HepG2 (cell line): ENCODE data around the gene INHBC. TPM values are rescaled to one million over a fixed set of nuclear protein-coding genes. Genes with fewer than 3 reads are reported as not detected.

Source experiments
- ATAC-seq: fragments of 200-7000 bp; cut with Tn5 transposase; 3 replicates; pipeline ENCODE4 v1.9.1; 2020; ENCODE audit warnings: mild to moderate bottlenecking, moderate library complexity
- BruUV-seq: library from RNA; stranded (reverse); fragments of 400-500 nt; replicated peaks from 2 replicates; lab custom pipeline; 2021; lab: Mats Ljungman, UMichigan
- CTCF ChIA-PET: fragments of 300-600 bp; formaldehyde crosslinking; extraction: SDS; loops from one replicate; lab custom pipeline; 2021; ENCODE audit warnings: low total read pairs, inconsistent platforms, low intra/inter-chr PET ratio; lab: Yijun Ruan, JAX
- POLR2A ChIA-PET: fragments of 350-600 bp; sonication (Branson Sonifier 250); formaldehyde crosslinking; loops from one replicate; lab custom pipeline; 2020; ENCODE audit warnings: antibody characterized with exemption, inconsistent platforms; lab: Yijun Ruan, JAX
- DNase-seq: peaks from one replicate; pipeline ENCODE4 v3.0.0-alpha.2; 2015; ENCODE audit warnings: low spot score
- FAIRE-seq: peaks from 3 replicates; lab custom pipeline; 2011; peaks lifted over from hg19 to GRCh38; lab: Jason Lieb, UNC
- H2AFZ ChIP-seq: one replicate; pipeline ENCODE4 v1.6.1; 2011; ENCODE audit warnings: low read length, inconsistent platforms
- H3K27ac ChIP-seq: fragments of 300-600 bp; 3 replicates; pipeline ENCODE4 v1.8.0; 2011; ENCODE audit warnings: mixed run types, mild to moderate bottlenecking, mixed read lengths, low read length, inconsistent platforms; ENCODE audit not compliant: insufficient read depth; ENCODE audit errors: extremely low read length
- H3K27me3 ChIP-seq, 2 experiments: fragments of 200-600 bp in 1 of 2; 2 replicates in 1 of 2; 3 replicates in 1 of 2; pipeline versions ENCODE4 v1.6.0 to v1.8.0; 2011; ENCODE audit warnings: low read length in 2 of 2, mild to moderate bottlenecking in 2 of 2, moderate library complexity in 2 of 2, inconsistent platforms in 1 of 2; ENCODE audit not compliant: insufficient read depth in 2 of 2, control insufficient read depth in 1 of 2
- H3K36me3 ChIP-seq, 2 experiments: fragments of 200-600 bp in 1 of 2; replicated peaks in 1 of 2; 2 replicates in 1 of 2; 3 replicates in 1 of 2; pipeline versions ENCODE4 v1.5.1 to v1.8.0; 2011; ENCODE audit warnings: low read length in 2 of 2, inconsistent platforms in 1 of 2; ENCODE audit not compliant: insufficient read depth in 2 of 2, control insufficient read depth in 1 of 2
- H3K4me1 ChIP-seq: 2 replicates; pipeline ENCODE4 v1.5.1; 2012; ENCODE audit warnings: low read length, inconsistent platforms; ENCODE audit not compliant: insufficient read depth
- H3K4me2 ChIP-seq: 2 replicates; pipeline ENCODE4 v1.6.0; 2011; ENCODE audit warnings: low read depth, low read length, inconsistent platforms
- H3K4me3 ChIP-seq, 3 experiments: fragments of 200-600 bp in 1 of 3; sonication (generic), shearing (Covaris generic) in 1 of 3; replicated peaks in 1 of 3; 2 replicates each; pipeline ENCODE4 v1.5.1; 2011 to 2016; ENCODE audit warnings: low read length in 3 of 3, inconsistent platforms in 2 of 3, low read depth in 2 of 3, mild to moderate bottlenecking in 2 of 3, control low read depth in 1 of 3, mixed read lengths in 1 of 3; ENCODE audit not compliant: insufficient read depth in 1 of 3
- H3K79me2 ChIP-seq: one replicate; pipeline ENCODE4 v1.6.1; 2011; ENCODE audit warnings: low read length, inconsistent platforms; ENCODE audit not compliant: insufficient read depth
- H3K9ac ChIP-seq: 2 replicates; pipeline ENCODE4 v1.6.0; 2011; ENCODE audit warnings: mild to moderate bottlenecking, low read depth, low read length, inconsistent platforms; ENCODE audit not compliant: insufficient read depth
- H3K9me3 ChIP-seq: 2 replicates; pipeline ENCODE4 v1.5.1; 2012; ENCODE audit warnings: mild to moderate bottlenecking, low read length
- H4K20me1 ChIP-seq: 2 replicates; pipeline ENCODE4 v1.6.0; 2011; ENCODE audit warnings: inconsistent platforms, mild to moderate bottlenecking, low read length, moderate library complexity; ENCODE audit not compliant: insufficient read depth
- MXD3 ChIP-seq: IDR thresholded peaks from 2 replicates; pipeline ENCODE4 v1.6.1; 2016; ENCODE audit warnings: mild to moderate bottlenecking, missing biosample characterization, missing genetic modification reagents
- NONO ChIP-seq, 2 experiments: fragments of 450-650 bp in 1 of 2; sonication (generic) in 1 of 2; formaldehyde crosslinking in 1 of 2; IDR thresholded peaks in 1 of 2; conservative IDR thresholded peaks in 1 of 2; 2 replicates each; pipeline versions ENCODE4 v1.6.1 to v1.8.0; 2017 to 2022; ENCODE audit warnings: mild to moderate bottlenecking in 1 of 2, missing genetic modification reagents in 1 of 2, moderate library complexity in 1 of 2
- PITX1 ChIP-seq: sonication (generic); formaldehyde crosslinking; IDR thresholded peaks from 2 replicates; pipeline ENCODE4 v1.5.1; 2020; ENCODE audit warnings: mild to moderate bottlenecking, missing genetic modification reagents
- SYNCRIP ChIP-seq: fragments of 200-400 bp; formaldehyde crosslinking; IDR thresholded peaks from 2 replicates; pipeline ENCODE4 v1.6.1; 2018; ENCODE audit warnings: mild to moderate bottlenecking, low read depth, low read length; ENCODE audit not compliant: insufficient read depth
- ZKSCAN8 ChIP-seq: IDR thresholded peaks from 2 replicates; pipeline ENCODE4 v1.6.1; 2016; ENCODE audit warnings: borderline replicate concordance, missing genetic modification reagents, missing compliant biosample characterization
- WGBS: methylation state at CpG from one replicate; pipeline ENCODE4 v1.1.6; 2017; ENCODE audit warnings: low lambda C conversion rate; 5-methylcytosine and 5-hydroxymethylcytosine counted together
- in situ Hi-C: cut with HindIII; loops from 2 replicates; pipeline ENCODE4 v1.10.0; 2017; ENCODE audit warnings: low pct_unique_long_range_greater_than_20kb; ENCODE audit not compliant: extremely low pct_ligation_motif_present
- intact Hi-C: fragments of 100-400 bp; cut with micrococcal nuclease; formaldehyde crosslinking; loops from one replicate; pipeline ENCODE4 v1.10.0; 2022; ENCODE audit not compliant: unreplicated experiment
- polyA plus RNA-seq, 8 experiments: library from polyadenylated mRNA; depleted of rRNA in 3 of 8; stranded (reverse) in 7 of 8; unstranded in 1 of 8; fragments of >200 nt; fragmentation: Illumina TruSeq in 4 of 8; extraction: Trizol in 4 of 8; gene quantifications; 2 replicates each; pipeline versions ENCODE4 v1.2.1 to v1.2.3, GENCODE V29; 2011 to 2016; ENCODE audit warnings: low read depth in 4 of 8, missing spikeins in 1 of 8, mixed read lengths in 1 of 8; ENCODE audit not compliant: insufficient read depth in 1 of 8
- total RNA-seq, 5 experiments: library from RNA; depleted of rRNA; stranded (reverse); fragments of >200 nt; fragmentation: Illumina TruSeq; extraction: Trizol; gene quantifications; 2 replicates each; pipeline ENCODE4 v1.2.3, GENCODE V29; 2016; ENCODE audit warnings: low read depth in 1 of 5
- TF ChIP-seq, protein P1 (sequence below): sonication (generic); formaldehyde crosslinking; IDR thresholded peaks from 2 replicates; pipeline ENCODE4 v1.4.0; 2020; ENCODE audit warnings: missing genetic modification reagents
- TF ChIP-seq, protein P2 (sequence below), 2 experiments: sonication (generic) in 1 of 2; formaldehyde crosslinking in 1 of 2; IDR thresholded peaks; 2 replicates each; pipeline versions ENCODE4 v1.4.0 to v1.6.1; 2018 to 2020; ENCODE audit warnings: missing genetic modification reagents in 2 of 2, borderline replicate concordance in 1 of 2, low read depth in 1 of 2, mild to moderate bottlenecking in 1 of 2, missing biosample characterization in 1 of 2
- TF ChIP-seq, protein P3 (sequence below): IDR thresholded peaks from 2 replicates; pipeline ENCODE4 v1.6.1; 2012; ENCODE audit warnings: low read depth, low read length, improper control_type of control experiment

The INHBC gene
- total and polyA plus RNA-seq, 2 of the 13 experiments (the other 11 are each of a cell fraction or from before 2014, with no cell fraction given), result 1.8 to 13.8 TPM

DNA sequence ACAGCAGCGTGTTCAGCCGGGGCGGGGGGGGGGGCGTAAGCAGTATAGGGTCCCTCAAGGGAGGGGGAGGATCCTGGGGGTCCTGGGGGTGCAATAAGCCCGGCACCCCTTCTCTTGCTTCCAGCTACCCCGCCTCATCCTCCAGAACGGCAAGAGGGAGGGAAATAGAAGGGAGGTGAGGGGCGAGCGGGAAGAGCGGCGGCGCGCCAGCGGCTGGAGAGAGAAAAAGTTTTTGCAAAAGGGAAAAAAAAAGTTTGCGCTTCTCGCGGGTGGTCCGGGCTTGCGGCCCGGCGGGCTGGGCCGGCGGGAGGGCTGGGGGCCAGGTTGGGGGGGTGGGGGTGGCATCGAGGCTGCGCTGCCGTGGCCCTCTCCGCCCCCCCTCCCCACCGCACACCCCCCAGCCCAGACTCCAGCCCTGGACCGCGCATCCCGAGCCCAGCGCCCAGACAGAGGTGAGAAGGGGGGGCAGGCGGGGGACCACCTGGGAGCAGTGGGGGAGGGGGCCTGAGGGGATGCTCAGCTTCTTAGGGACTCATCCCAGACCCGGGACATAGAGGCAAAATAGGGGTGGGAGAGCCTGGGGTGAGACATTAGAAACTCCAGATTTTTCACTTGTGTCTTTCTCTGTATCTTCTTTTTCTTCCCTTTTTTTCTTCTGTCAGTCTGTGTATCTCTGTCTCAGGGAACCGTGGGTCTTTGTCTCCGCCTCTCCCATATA is 25.3 kb downstream of the INHBC start, which contains the start of gene GLI1 (continued):
- TF ChIP-seq, protein P1, sequence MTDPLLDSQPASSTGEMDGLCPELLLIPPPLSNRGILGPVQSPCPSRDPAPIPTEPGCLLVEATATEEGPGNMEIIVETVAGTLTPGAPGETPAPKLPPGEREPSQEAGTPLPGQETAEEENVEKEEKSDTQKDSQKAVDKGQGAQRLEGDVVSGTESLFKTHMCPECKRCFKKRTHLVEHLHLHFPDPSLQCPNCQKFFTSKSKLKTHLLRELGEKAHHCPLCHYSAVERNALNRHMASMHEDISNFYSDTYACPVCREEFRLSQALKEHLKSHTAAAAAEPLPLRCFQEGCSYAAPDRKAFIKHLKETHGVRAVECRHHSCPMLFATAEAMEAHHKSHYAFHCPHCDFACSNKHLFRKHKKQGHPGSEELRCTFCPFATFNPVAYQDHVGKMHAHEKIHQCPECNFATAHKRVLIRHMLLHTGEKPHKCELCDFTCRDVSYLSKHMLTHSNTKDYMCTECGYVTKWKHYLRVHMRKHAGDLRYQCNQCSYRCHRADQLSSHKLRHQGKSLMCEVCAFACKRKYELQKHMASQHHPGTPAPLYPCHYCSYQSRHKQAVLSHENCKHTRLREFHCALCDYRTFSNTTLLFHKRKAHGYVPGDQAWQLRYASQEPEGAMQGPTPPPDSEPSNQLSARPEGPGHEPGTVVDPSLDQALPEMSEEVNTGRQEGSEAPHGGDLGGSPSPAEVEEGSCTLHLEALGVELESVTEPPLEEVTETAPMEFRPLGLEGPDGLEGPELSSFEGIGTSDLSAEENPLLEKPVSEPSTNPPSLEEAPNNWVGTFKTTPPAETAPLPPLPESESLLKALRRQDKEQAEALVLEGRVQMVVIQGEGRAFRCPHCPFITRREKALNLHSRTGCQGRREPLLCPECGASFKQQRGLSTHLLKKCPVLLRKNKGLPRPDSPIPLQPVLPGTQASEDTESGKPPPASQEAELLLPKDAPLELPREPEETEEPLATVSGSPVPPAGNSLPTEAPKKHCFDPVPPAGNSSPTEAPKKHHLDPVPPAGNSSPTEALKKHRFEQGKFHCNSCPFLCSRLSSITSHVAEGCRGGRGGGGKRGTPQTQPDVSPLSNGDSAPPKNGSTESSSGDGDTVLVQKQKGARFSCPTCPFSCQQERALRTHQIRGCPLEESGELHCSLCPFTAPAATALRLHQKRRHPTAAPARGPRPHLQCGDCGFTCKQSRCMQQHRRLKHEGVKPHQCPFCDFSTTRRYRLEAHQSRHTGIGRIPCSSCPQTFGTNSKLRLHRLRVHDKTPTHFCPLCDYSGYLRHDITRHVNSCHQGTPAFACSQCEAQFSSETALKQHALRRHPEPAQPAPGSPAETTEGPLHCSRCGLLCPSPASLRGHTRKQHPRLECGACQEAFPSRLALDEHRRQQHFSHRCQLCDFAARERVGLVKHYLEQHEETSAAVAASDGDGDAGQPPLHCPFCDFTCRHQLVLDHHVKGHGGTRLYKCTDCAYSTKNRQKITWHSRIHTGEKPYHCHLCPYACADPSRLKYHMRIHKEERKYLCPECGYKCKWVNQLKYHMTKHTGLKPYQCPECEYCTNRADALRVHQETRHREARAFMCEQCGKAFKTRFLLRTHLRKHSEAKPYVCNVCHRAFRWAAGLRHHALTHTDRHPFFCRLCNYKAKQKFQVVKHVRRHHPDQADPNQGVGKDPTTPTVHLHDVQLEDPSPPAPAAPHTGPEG (CRISPR knock-in tag), result no peak
- TF ChIP-seq ZKSCAN8 (CRISPR knock-in tag) (no peak), NONO (IDR thresholded peaks at IDR 0.05) (no peak), NONO (CRISPR knock-in tag; conservative IDR thresholded peaks at IDR 0.05) (no peak), MXD3 (CRISPR knock-in tag) (no peak)

GRCh38 chr12:57460468-57460784 is 25.8 kb downstream of the INHBC start:
- no peak overlapping the region for H3K9ac ChIP-seq
- H3K4me2 ChIP-seq, result peak overlapping the region; percentile 99
- intact Hi-C loops (no loop called here), in situ Hi-C loops (no loop called here)
- peak overlapping the region; percentile 17 to 94 (median 41); a peak in 3 of 6 replicates for H3K4me3 ChIP-seq
- H2AFZ ChIP-seq, result no peak overlapping the region
- H3K4me1 ChIP-seq, result peaks cover 65% of the 10 kb centered on the region
- no peak for FAIRE-seq
- H3K9me3 ChIP-seq, result no peaks in the 10 kb centered on the region
- BruUV-seq, result no TSS peak
- no peak overlapping the region for H3K27ac ChIP-seq
- H3K27me3 ChIP-seq, result peaks cover 0 to 21% of the 10 kb centered on the region in 2 experiments; a peak in 2 of 5 replicates
- ATAC-seq, result no peak
- no peak for DNase-seq
- no peaks in the 10 kb centered on the region for H3K36me3 ChIP-seq
- 2% methylated on average over 5 of the region's 6 CpGs for WGBS
- CTCF ChIA-PET, result interaction anchor here (0.5 kb wide), 1 partner anchor 179 kb away, joined by 3 read pairs; no protein-coding TSS in a partner anchor
- no peaks in the 10 kb centered on the region for H4K20me1 ChIP-seq
- POLR2A ChIA-PET, result interaction anchor here (0.6 to 1.0 kb wide), 2 partner anchors 22 to 60 kb away, joined by 3 to 5 read pairs; no protein-coding TSS in a partner anchor
- peaks cover 13% of the 10 kb centered on the region for H3K79me2 ChIP-seq
- TF ChIP-seq SYNCRIP (no peak), PITX1 (CRISPR knock-in tag) (no peak)
- TF ChIP-seq, protein P2, sequence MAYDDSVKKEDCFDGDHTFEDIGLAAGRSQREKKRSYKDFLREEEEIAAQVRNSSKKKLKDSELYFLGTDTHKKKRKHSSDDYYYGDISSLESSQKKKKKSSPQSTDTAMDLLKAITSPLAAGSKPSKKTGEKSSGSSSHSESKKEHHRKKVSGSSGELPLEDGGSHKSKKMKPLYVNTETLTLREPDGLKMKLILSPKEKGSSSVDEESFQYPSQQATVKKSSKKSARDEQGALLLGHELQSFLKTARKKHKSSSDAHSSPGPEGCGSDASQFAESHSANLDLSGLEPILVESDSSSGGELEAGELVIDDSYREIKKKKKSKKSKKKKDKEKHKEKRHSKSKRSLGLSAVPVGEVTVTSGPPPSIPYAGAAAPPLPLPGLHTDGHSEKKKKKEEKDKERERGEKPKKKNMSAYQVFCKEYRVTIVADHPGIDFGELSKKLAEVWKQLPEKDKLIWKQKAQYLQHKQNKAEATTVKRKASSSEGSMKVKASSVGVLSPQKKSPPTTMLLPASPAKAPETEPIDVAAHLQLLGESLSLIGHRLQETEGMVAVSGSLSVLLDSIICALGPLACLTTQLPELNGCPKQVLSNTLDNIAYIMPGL (CRISPR knock-in tag; IDR thresholded peaks at IDR 0.05; ENCODE audit: borderline replicate concordance in 1 of 2, low read depth in 1 of 2), result no peak
- TF ChIP-seq, protein P3, sequence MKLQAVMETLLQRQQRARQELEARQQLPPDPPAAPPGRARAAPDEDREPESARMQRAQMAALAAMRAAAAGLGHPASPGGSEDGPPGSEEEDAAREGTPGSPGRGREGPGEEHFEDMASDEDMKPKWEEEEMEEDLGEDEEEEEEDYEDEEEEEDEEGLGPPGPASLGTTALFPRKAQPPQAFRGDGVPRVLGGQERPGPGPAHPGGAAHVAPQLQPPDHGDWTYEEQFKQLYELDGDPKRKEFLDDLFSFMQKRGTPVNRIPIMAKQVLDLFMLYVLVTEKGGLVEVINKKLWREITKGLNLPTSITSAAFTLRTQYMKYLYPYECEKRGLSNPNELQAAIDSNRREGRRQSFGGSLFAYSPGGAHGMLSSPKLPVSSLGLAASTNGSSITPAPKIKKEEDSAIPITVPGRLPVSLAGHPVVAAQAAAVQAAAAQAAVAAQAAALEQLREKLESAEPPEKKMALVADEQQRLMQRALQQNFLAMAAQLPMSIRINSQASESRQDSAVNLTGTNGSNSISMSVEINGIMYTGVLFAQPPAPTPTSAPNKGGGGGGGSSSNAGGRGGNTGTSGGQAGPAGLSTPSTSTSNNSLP, result no peak
